HepG2 (cell line): ENCODE results near the gene TAS2R40. TPM values are rescaled to one million over a fixed set of nuclear protein-coding genes. Genes with fewer than 3 reads are reported as not detected.

Experiments used
- ARID3A ChIP-seq: IDR thresholded peaks from 2 replicates; pipeline ENCODE4 v1.6.1; 2012; ENCODE audit warnings: low read depth, low read length, improper control_type of control experiment
- ELF3 ChIP-seq: IDR thresholded peaks from 2 replicates; pipeline ENCODE4 v1.6.1; 2016; ENCODE audit warnings: missing genetic modification reagents, missing compliant biosample characterization
- FOXM1 ChIP-seq: sonication (generic); formaldehyde crosslinking; IDR thresholded peaks from 2 replicates; pipeline ENCODE4 v1.5.0; 2020; ENCODE audit warnings: missing genetic modification reagents
- HOMEZ ChIP-seq: IDR thresholded peaks from 2 replicates; pipeline ENCODE4 v1.6.1; 2016; ENCODE audit warnings: low read depth
- ISL2 ChIP-seq: sonication (generic); formaldehyde crosslinking; IDR thresholded peaks from 2 replicates; pipeline ENCODE4 v1.5.0; 2020; ENCODE audit warnings: missing genetic modification reagents
- KLF15 ChIP-seq: sonication (generic); formaldehyde crosslinking; IDR thresholded peaks from 2 replicates; pipeline ENCODE4 v1.8.1; 2023; ENCODE audit warnings: borderline replicate concordance, mild to moderate bottlenecking, inconsistent platforms, missing genetic modification reagents, mixed read lengths
- NFE2 ChIP-seq: sonication (generic); formaldehyde crosslinking; IDR thresholded peaks from 2 replicates; pipeline ENCODE4 v1.4.0; 2020; ENCODE audit warnings: missing genetic modification reagents
- NFKBIZ ChIP-seq: IDR thresholded peaks from 2 replicates; pipeline ENCODE4 v1.6.1; 2018; ENCODE audit warnings: missing genetic modification reagents, missing compliant biosample characterization
- PCBP1 ChIP-seq: fragments of 200-400 bp; formaldehyde crosslinking; IDR thresholded peaks from 2 replicates; pipeline ENCODE4 v1.6.1; 2017; ENCODE audit warnings: mild to moderate bottlenecking, low read depth, low read length, borderline replicate concordance
- PHB2 ChIP-seq: fragments of 450-650 bp; IDR thresholded peaks from 2 replicates; pipeline ENCODE4 v1.6.1; 2018; ENCODE audit not compliant: partially characterized antibody
- PPARG ChIP-seq: conservative IDR thresholded peaks from 2 replicates; pipeline ENCODE4 v1.6.1; 2016; ENCODE audit warnings: missing biosample characterization, missing genetic modification reagents
- RCOR2 ChIP-seq: IDR thresholded peaks from 2 replicates; pipeline ENCODE4 v1.6.1; 2016; ENCODE audit warnings: missing biosample characterization, missing genetic modification reagents
- RXRB ChIP-seq: IDR thresholded peaks from 2 replicates; pipeline ENCODE4 v1.6.1; 2016; ENCODE audit warnings: borderline replicate concordance, missing genetic modification reagents, missing compliant biosample characterization
- SMAD3 ChIP-seq: sonication (generic); formaldehyde crosslinking; IDR thresholded peaks from 2 replicates; pipeline ENCODE4 v1.4.0; 2020; ENCODE audit warnings: missing genetic modification reagents
- SMC3 ChIP-seq: IDR thresholded peaks from 2 replicates; pipeline ENCODE4 v1.6.1; 2011; ENCODE audit warnings: low read length, improper control_type of control experiment
- ZGPAT ChIP-seq: IDR thresholded peaks from 2 replicates; pipeline ENCODE4 v1.6.1; 2016; ENCODE audit warnings: mild to moderate bottlenecking
- ZNF329 ChIP-seq: sonication (generic); formaldehyde crosslinking; IDR thresholded peaks from 2 replicates; pipeline ENCODE4 v1.9.0; 2021; ENCODE audit warnings: low read depth, mild to moderate bottlenecking, missing genetic modification reagents
- ZNF800 ChIP-seq: sonication (generic); formaldehyde crosslinking; IDR thresholded peaks from 2 replicates; pipeline ENCODE4 v1.4.0; 2020; ENCODE audit warnings: missing genetic modification reagents
- ZSCAN29 ChIP-seq: sonication (generic); formaldehyde crosslinking; conservative IDR thresholded peaks from 2 replicates; pipeline ENCODE4 v1.4.0; 2020; ENCODE audit warnings: mild to moderate bottlenecking, missing genetic modification reagents
- polyA plus RNA-seq, 8 experiments: library from polyadenylated mRNA; depleted of rRNA in 3 of 8; stranded (reverse) in 7 of 8; unstranded in 1 of 8; fragments of >200 nt; fragmentation: Illumina TruSeq in 4 of 8; extraction: Trizol in 4 of 8; gene quantifications; 2 replicates each; pipeline versions ENCODE4 v1.2.1 to v1.2.3, GENCODE V29; 2011 to 2016; ENCODE audit warnings: low read depth in 4 of 8, missing spikeins in 1 of 8, mixed read lengths in 1 of 8; ENCODE audit not compliant: insufficient read depth in 1 of 8
- total RNA-seq, 5 experiments: library from RNA; depleted of rRNA; stranded (reverse); fragments of >200 nt; fragmentation: Illumina TruSeq; extraction: Trizol; gene quantifications; 2 replicates each; pipeline ENCODE4 v1.2.3, GENCODE V29; 2016; ENCODE audit warnings: low read depth in 1 of 5
- TF ChIP-seq, protein P1 (sequence below): sonication (generic); formaldehyde crosslinking; IDR thresholded peaks from 2 replicates; pipeline ENCODE4 v1.5.0; 2020; ENCODE audit warnings: mild to moderate bottlenecking, missing genetic modification reagents, moderate library complexity

Gene TAS2R40
- total and polyA plus RNA-seq, 2 of the 13 experiments (the other 11 are each of a cell fraction or from before 2014, with no cell fraction given) = not detected

DNA sequence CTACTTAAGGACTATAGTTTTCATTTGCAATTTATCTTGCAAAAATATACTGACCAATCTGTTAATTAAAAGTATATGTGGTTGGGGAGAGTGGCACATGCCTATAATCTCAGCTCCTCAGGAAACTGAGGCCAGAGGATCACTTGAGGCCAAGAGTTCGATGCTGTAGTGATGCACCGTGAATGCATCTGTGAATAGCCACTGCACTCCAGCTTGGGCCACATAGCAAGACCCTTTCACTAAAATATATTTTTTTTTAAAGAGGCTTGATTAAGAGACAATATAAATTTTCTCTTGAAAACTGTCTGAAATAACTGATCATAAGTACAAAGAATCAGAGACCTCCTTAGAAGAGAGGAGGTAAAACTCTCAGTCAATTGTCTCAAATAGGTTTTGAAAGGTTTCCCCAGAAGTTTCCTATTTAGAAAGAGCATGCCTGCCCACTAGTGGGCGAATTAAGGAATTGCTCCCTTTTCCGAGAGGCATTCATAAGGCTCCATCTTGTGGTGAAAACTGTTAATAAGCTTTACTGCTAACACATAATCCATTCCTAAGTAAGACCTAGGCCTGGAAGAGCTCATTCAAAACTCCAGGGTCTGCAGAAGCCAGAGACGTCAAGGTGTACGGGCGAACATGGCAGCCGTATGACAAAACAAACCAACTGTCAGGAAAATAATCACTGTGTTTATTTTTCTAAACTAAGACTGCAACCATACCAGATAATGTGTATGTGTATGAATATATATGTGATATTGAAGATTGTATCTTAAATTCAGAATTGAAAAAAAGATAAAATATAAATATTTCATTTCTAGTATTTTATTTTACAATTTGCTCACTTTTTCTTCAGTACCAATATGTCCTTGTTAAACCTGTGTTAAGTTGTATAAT is 6.8 kb upstream of the TAS2R40 start (continued):
- TF ChIP-seq ZNF800 (CRISPR knock-in tag) (0 out of 2 replicates have a peak, but pooled peaks have one; percentile 28), PCBP1 (no peak), ISL2 (CRISPR knock-in tag) (0 out of 2 replicates have a peak, but pooled peaks have one; percentile 46), SMC3 (peak; percentile 99), RCOR2 (CRISPR knock-in tag) (no peak), PPARG (CRISPR knock-in tag) (peak; percentile 52; the same call in 1 of the 2 replicates), ZNF329 (CRISPR knock-in tag) (no peak), PHB2 (no peak), KLF15 (CRISPR knock-in tag) (no peak), ARID3A (0 out of 2 replicates have a peak, but pooled peaks have one; percentile 51), NFE2 (no peak), ZSCAN29 (CRISPR knock-in tag) (no peak), SMAD3 (CRISPR knock-in tag) (0 out of 2 replicates have a peak, but pooled peaks have one; percentile 51), ELF3 (CRISPR knock-in tag) (peak; percentile 46; the same call in 1 of the 2 replicates), RXRB (CRISPR knock-in tag) (0 out of 2 replicates have a peak, but pooled peaks have one; percentile 49), ZGPAT (CRISPR knock-in tag) (0 out of 2 replicates have a peak, but pooled peaks have one; percentile 24), NFKBIZ (0 out of 2 replicates have a peak, but pooled peaks have one; percentile 29), HOMEZ (CRISPR knock-in tag) (0 out of 2 replicates have a peak, but pooled peaks have one; percentile 27), FOXM1 (CRISPR knock-in tag) (no peak)
- TF ChIP-seq, protein P1, sequence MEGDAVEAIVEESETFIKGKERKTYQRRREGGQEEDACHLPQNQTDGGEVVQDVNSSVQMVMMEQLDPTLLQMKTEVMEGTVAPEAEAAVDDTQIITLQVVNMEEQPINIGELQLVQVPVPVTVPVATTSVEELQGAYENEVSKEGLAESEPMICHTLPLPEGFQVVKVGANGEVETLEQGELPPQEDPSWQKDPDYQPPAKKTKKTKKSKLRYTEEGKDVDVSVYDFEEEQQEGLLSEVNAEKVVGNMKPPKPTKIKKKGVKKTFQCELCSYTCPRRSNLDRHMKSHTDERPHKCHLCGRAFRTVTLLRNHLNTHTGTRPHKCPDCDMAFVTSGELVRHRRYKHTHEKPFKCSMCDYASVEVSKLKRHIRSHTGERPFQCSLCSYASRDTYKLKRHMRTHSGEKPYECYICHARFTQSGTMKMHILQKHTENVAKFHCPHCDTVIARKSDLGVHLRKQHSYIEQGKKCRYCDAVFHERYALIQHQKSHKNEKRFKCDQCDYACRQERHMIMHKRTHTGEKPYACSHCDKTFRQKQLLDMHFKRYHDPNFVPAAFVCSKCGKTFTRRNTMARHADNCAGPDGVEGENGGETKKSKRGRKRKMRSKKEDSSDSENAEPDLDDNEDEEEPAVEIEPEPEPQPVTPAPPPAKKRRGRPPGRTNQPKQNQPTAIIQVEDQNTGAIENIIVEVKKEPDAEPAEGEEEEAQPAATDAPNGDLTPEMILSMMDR (CRISPR knock-in tag) = peak; percentile 95
